DMS 273 (cell line): Measurements from ENCODE around the gene SLC43A1.

Experiments
- DNase-seq: peaks from one replicate; lab custom pipeline; 2025; ENCODE audit not compliant: unreplicated experiment; lab: John Stamatoyannopoulos, UW

The SLC43A1 gene

DNA sequence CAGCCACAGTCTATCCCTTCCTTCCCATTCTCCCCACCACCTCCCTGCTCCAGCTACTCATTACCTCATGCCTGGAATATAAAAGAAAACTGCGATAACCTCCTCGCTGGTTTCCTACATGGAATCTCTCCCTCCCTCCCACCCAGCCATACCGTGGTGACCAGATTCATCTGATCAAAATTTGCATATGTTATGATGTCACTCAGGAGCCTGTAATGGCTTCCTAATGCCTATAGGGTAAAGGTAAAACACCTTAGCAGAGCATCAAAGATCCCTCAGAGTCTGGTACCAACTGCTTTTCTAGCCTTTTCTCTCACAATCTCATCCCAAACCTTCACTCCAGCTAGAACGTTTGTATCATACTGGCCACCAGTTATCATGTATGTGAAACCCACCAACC is 35.6 kb downstream of the SLC43A1 start:
- peak; percentile 29 for DNase-seq

- no peak for DNase-seq
Measured at GRCh38 chr11:57479021-57479663, 36.4 kb downstream of the SLC43A1 start.

DNA sequence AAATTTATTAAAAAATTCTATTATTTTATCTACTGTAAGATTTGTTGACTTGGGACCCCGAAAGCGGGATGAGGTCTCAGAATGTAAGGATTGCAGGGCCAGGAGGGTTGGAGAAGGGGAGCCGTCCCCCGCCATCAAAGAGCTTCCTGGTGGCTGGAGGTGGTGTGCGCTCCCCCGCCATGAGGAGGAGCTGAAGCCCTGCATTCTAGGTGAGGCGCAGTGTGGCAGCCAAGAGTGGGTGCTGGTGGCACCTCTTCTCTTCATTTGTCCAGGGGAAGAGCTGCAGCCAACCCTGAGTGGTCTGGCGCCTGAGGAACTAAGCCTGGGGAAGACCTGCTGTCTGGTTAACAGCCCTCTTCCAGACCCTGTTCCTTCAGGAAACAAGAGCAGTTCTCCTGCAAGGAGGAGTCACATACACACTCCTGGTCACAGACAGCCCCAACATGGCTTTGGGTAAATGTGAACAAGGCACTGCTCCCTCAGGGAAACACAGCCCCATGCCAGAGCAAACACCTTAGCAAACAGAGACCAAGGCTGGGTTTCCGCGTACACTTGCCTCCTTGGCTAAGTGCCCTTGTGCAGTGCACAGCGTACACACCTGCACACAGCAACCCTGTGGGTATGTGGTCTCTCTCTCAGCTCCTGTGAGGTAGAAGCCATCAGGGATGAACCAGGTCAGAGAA is 37.9 kb downstream of the SLC43A1 start:
- DNase-seq, result no peak

- peak; percentile 57 for DNase-seq
Measured at GRCh38 chr11:57476757-57477506, 38.6 kb downstream of the SLC43A1 start.

GRCh38 chr11:57476047-57476756 is 39.3 kb downstream of the SLC43A1 start:
- DNase-seq, result peak; percentile 46

GRCh38 chr11:57475671-57476046 is 39.8 kb downstream of the SLC43A1 start:
- DNase-seq, result no peak

- DNase-seq, result peak; percentile 21
Measured at GRCh38 chr11:57475191-57475590, 40.3 kb downstream of the SLC43A1 start.

DNA sequence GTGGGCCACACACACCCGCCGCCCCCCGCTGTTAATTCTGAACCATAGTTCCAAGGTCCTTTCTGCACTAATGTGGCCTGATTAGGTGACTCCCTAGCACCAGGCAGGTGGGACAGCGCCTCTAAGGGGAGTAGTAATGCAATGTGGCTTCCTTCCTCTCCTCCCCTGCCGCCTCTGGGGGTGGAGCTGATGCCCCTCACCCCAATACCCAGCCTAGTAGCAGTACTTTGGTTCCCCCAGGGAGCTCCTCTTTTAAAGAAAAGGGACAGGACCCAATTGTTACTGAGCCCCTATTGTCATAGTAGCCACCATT is 40.7 kb downstream of the SLC43A1 start:
- no peak for DNase-seq

DNA sequence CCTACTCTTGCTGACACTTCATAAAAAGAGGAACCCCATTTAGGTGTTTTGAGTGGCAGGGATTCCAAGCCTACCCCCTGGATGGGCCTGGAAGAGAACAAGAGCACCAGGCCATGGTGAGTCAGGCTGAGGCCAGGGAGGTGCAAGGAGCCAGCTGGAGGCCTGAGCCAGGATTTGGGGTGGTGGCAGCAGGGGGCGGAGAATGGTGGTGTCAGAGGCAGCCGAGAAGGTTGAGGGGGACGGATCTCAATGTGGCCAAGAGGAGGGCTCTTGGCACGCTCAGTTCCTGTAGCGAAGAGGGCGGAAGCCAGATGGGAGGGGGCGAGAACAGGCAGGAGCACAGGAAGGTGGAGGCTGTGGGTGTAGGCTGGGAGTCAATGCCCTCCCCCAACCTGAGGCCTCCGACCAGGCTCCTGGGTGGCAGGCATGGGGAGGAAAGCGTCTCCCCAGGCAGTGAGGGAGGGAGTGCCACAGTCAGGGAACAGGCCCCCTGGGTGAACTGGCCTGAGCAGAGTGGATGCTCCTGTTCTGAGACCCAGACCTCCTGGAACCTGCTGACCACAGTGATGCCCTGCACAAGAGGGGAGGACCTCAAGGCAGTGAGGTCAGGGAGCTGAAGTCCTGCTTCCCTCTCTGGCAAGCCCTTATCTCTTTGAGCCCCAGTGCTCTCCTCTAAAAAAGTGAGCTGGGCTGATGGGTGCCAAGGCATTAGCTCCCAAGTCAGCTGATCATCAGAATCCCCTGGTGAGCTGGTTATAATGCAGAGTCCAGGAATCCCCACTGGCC is 41.3 kb downstream of the SLC43A1 start:
- DNase-seq, result peak; percentile 55

DNA sequence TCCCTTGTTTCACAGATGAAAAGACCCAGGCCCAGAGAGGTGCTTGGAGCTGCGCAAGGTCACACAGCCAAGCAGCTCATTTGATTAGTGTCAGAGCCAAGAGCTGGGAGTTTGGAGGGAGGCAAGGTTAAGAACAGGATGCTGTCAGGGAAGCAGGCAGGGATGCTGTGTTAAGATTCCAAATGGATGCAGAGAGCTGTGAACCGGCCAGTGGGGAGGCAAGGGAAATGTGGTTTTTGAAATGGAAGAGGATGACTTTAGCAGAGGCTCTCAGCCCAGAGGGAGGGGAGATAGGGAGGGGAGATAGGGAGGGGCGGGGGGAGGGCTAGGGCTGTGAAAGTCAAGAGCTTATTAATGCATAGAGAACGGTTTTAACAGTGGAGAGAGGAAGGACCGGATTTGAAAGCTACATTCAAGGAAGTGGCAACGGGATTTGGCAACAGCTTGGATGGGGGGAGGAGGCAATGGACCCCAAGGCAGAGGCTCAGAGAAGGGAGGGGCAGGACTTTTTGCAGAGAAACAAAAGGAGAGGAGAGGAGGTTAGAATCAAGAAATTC is 42.1 kb downstream of the SLC43A1 start:
- peak; percentile 22 for DNase-seq

- DNase-seq, result peak; percentile 34
Measured at GRCh38 chr11:57471496-57471895, 44.0 kb downstream of the SLC43A1 start.

DNA sequence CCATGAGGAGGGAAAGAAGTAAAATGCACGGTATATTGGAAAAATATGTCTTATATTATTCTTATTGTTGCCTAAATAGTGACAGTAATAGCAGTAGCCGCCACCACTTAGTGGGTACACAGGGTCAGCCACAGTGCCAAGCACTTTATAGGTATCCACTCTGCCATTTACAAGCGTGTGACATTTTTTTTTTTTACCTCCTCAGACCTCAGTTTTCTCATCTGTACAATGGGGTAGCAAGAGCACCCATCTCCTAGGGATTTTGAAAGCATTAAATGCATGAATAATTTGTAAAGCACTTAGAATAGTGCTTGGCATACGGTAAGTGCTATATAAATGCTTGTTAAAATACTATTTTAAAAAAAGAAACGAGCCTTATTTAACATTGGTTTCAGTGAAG is 46.2 kb downstream of the SLC43A1 start:
- DNase-seq, result no peak

DNA sequence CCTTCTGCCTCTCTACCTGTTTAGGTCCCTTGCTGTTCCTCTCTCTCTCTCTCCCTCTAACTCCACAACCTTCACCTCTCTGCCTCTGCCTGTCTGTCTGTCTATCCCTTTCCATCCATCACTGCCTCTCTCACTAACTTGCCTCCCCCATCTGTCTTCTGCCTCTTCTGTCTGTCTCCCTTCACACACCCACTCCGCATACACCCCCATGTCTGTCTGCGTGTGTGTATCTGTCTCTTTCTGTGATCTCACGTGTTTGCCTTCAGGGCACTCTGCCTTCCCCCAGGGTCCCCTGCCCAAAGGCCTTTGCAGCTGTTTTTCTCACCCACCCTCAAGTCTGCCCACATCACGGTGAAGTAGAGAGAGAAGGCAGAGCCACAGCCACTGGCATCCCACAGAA is 47.2 kb downstream of the SLC43A1 start:
- DNase-seq, result no peak

- no peak for DNase-seq
Measured at GRCh38 chr11:57467508-57468157, 47.9 kb downstream of the SLC43A1 start.

DNA sequence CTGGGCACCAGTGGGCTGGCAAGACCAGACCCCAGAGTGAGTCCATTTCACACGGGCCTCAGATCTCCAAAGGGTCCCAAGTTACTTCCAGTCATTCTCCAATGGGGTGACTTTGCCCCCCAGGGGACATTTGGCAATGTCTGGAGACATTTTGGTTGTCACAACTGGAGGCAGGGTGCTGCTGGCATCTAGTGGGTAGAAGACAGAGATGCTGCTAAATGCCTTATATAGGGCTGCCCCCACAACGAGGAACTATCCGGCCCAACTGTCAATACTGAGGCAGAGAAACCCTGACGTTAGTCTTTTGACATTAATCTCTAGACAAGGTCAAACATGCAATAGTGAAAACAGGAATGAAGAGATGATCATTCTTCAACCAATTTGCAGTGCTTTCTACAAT is 48.8 kb downstream of the SLC43A1 start:
- DNase-seq, result no peak

DNA sequence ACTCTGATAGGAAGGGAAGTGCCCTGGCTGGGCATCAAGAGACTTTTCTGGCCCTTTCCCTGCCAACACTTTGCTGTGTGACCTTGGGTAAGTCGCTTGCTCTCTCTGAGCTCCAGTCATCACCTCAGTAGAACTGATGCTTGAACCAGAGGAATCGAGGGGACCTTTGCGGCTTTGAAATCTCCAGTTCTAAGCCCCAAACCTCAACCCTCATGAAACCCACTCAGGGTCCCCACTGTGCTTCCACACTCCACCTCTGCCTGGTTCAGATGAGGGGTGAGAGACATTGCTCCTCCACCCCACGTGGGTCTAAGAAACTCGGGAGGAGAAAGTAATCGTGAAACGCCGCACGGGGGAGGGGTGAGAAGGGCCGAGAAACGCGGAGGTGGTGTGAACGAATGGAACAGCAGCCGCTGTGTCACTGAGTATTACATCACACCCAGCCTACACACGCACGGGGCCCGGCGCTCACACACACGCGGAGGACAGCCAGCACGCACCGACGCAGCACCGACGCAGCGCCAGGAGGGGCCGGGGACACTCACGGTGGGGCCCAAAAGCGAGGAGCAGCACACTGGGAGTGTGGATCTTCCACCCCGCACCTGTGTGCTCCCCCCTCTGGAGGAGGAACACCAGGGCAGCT is 50.8 kb downstream of the SLC43A1 start:
- DNase-seq, result no peak

- peak; percentile 28 for DNase-seq
Measured at GRCh38 chr11:57463671-57464538, 51.6 kb downstream of the SLC43A1 start.

DNA sequence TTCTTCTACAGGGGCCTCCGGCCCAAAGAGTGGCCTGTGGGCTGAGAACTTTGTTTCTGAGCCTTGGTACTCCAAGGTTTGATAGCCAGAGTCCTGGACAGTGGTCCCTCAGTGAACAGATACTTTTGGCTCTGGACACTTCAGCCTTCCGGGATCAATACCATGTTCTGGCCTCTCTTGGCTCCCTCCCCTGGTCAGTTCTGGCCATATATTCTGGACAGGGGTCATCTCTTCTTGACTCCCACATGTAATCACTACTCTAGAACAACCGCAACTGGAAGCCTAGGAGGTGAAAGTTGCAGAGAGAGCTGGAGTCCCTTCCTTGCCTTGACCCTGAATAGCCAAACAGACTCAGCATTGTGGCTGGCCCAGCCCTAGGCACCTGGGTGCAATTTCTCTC is 52.9 kb downstream of the SLC43A1 start:
- no peak for DNase-seq
